Panc1 (cell line): Measurements from ENCODE around the gene PIGK. TPM values are rescaled to one million over a fixed set of nuclear protein-coding genes. Genes with fewer than 3 reads are reported as not detected.

ENCODE experiments used
- ATAC-seq: fragments of 200-7000 bp; cut with Tn5 transposase; 2 replicates; pipeline ENCODE4 v1.9.1; 2020; ENCODE audit warnings: mild to moderate bottlenecking, moderate library complexity
- BruUV-seq: library from RNA; stranded (reverse); fragments of 400-500 nt; replicated peaks from 2 replicates; lab custom pipeline; 2021; lab: Mats Ljungman, UMichigan
- CTCF ChIA-PET: fragments of 300-600 bp; sonication (Branson Sonifier 250); formaldehyde crosslinking; loops from one replicate; lab custom pipeline; 2022; ENCODE audit warnings: antibody characterized with exemption; lab: Charles Lee
- POLR2A ChIA-PET: fragments of 300-600 bp; sonication (Branson Sonifier 250); formaldehyde crosslinking; loops from one replicate; lab custom pipeline; 2022; ENCODE audit warnings: antibody characterized with exemption; lab: Charles Lee
- DNase-seq: peaks from one replicate; pipeline ENCODE4 v3.0.0-alpha.2; 2010; ENCODE audit warnings: low read depth, low spot score
- H3K27ac ChIP-seq: 2 replicates; pipeline ENCODE4 v1.5.1; 2011; ENCODE audit warnings: mild to moderate bottlenecking, low read length, inconsistent platforms
- H3K27me3 ChIP-seq: fragments of 200-500 bp; sonication (Bioruptor generic); 2 replicates; pipeline ENCODE4 v1.6.0; 2014; ENCODE audit warnings: low read length, inconsistent platforms; ENCODE audit not compliant: control insufficient read depth, insufficient read depth
- H3K36me3 ChIP-seq: fragments of 200-500 bp; sonication (Bioruptor generic); 2 replicates; pipeline ENCODE4 v1.5.1; 2014; ENCODE audit warnings: inconsistent platforms, mild to moderate bottlenecking, low read length, moderate library complexity; ENCODE audit not compliant: control insufficient read depth, insufficient read depth
- H3K4me1 ChIP-seq: 2 replicates; pipeline ENCODE4 v1.5.1; 2011; ENCODE audit warnings: inconsistent platforms, mild to moderate bottlenecking, low read length, moderate library complexity; ENCODE audit not compliant: control insufficient read depth, insufficient read depth
- H3K4me3 ChIP-seq, 2 experiments: 2 replicates each; pipeline ENCODE4 v1.5.1; 2011 to 2012; ENCODE audit warnings: low read depth in 2 of 2, low read length in 2 of 2, mild to moderate bottlenecking in 2 of 2, inconsistent platforms in 1 of 2, moderate library complexity in 1 of 2
- H3K9me3 ChIP-seq: fragments of 200-500 bp; sonication (Bioruptor generic); 2 replicates; pipeline ENCODE4 v1.5.1; 2014; ENCODE audit warnings: low read depth, mild to moderate bottlenecking, inconsistent platforms, low read length, moderate library complexity; ENCODE audit not compliant: control insufficient read depth, insufficient read depth
- CTCF ChIP-seq: fragments of 450-650 bp; IDR thresholded peaks from 2 replicates; pipeline ENCODE4 v1.5.1; 2017; ENCODE audit warnings: mild to moderate bottlenecking
- POLR2AphosphoS5 ChIP-seq: IDR thresholded peaks from 2 replicates; pipeline ENCODE4 v1.6.1; 2012; ENCODE audit warnings: mild to moderate bottlenecking, low read depth, low read length, moderate library complexity
- REST ChIP-seq, 2 experiments: IDR thresholded peaks; 2 replicates each; pipeline ENCODE4 v1.6.1; 2011 to 2012; ENCODE audit warnings: low read depth in 2 of 2, control low read depth in 1 of 2, low read length in 1 of 2, mild to moderate bottlenecking in 1 of 2, moderate library complexity in 1 of 2; ENCODE audit not compliant: insufficient read depth in 1 of 2
- SIN3A ChIP-seq: IDR thresholded peaks from 2 replicates; pipeline ENCODE4 v1.6.1; 2012; ENCODE audit warnings: low read depth, mild to moderate bottlenecking, low read length, moderate library complexity, borderline replicate concordance; ENCODE audit not compliant: insufficient read depth
- TCF7L2 ChIP-seq: IDR thresholded peaks from 2 replicates; pipeline ENCODE4 v1.6.1; 2011; ENCODE audit warnings: mild to moderate bottlenecking, low read depth, low read length, inconsistent platforms
- in situ Hi-C: cut with HindIII; loops from 2 replicates; pipeline ENCODE4 v1.10.0; 2016; ENCODE audit warnings: low sequenced_read_pairs, low pct_unique_long_range_greater_than_20kb
- intact Hi-C: fragments of 100-400 bp; cut with micrococcal nuclease; formaldehyde crosslinking; loops from one replicate; pipeline ENCODE4 v1.10.0; 2022; ENCODE audit not compliant: unreplicated experiment
- total RNA-seq: library from RNA; stranded (reverse); gene quantifications from one replicate; pipeline ENCODE4 v1.2.1, GENCODE V29; 2021; ENCODE audit not compliant: unreplicated experiment

PIGK gene
- total RNA-seq, 1 experiment from 2014 or later, result 26.8 TPM

- CTCF ChIA-PET, result no interaction called here
- no peak for ATAC-seq
- H3K27ac ChIP-seq, result no peak overlapping the region
- TF ChIP-seq TCF7L2 (no peak), REST (IDR thresholded peaks at IDR 0.05; ENCODE audit: insufficient read depth in 1 of 2, low read depth in 2 of 2, low read length in 1 of 2) (no peak), CTCF (no peak), SIN3A (no peak), POLR2AphosphoS5 (no peak)
- H3K4me1 ChIP-seq, result no peaks in the 10 kb centered on the region
- H3K4me3 ChIP-seq, result no peak overlapping the region
- in situ Hi-C loops, result no loop called here
- H3K27me3 ChIP-seq, result no peaks in the 10 kb centered on the region
- no peaks in the 10 kb centered on the region for H3K36me3 ChIP-seq
- intact Hi-C loops, result no loop called here
- DNase-seq, result no peak
- BruUV-seq, result no TSS peak
- POLR2A ChIA-PET, result no interaction called here
- no peaks in the 10 kb centered on the region for H3K9me3 ChIP-seq
Observed at GRCh38 chr1:77230051-77230450, 10.8 kb upstream of the PIGK start.

GRCh38 chr1:77228836-77229235 is 9.6 kb upstream of the PIGK start:
- in situ Hi-C loops, result no loop called here
- intact Hi-C loops, result no loop called here
- TF ChIP-seq TCF7L2 (no peak), POLR2AphosphoS5 (no peak), REST (IDR thresholded peaks at IDR 0.05; ENCODE audit: insufficient read depth in 1 of 2, low read depth in 2 of 2, low read length in 1 of 2) (no peak), CTCF (no peak), SIN3A (no peak)

More at GRCh38 chr1:77228836-77229235, 9.6 kb upstream of the PIGK start:
- Histone ChIP-seq H3K4me1 (no peaks in the 10 kb centered on the region), H3K9me3 (no peaks in the 10 kb centered on the region), H3K27ac (no peak overlapping the region), H3K27me3 (no peaks in the 10 kb centered on the region), H3K4me3 (no peak overlapping the region), H3K36me3 (no peaks in the 10 kb centered on the region)
- DNase-seq (no peak), ATAC-seq (no peak)
- CTCF ChIA-PET, result no interaction called here
- POLR2A ChIA-PET, result no interaction called here
- no TSS peak for BruUV-seq
